PC-9 (cell line): ENCODE data around the gene RASGRF1. TPM values are rescaled to one million over a fixed set of nuclear protein-coding genes. Genes with fewer than 3 reads are reported as not detected.

Experiments used
- BruUV-seq: library from RNA; stranded (reverse); fragments of 400-500 nt; replicated peaks from 2 replicates; lab custom pipeline; 2021; lab: Mats Ljungman, UMichigan
- CTCF ChIA-PET: fragments of 300-600 bp; sonication (Branson Sonifier 250); formaldehyde crosslinking; loops from one replicate; lab custom pipeline; 2022; ENCODE audit warnings: antibody characterized with exemption; lab: Charles Lee
- POLR2A ChIA-PET: fragments of 300-600 bp; sonication (Branson Sonifier 250); formaldehyde crosslinking; loops from one replicate; lab custom pipeline; 2022; ENCODE audit warnings: antibody characterized with exemption; ENCODE audit not compliant: unreplicated experiment; lab: Charles Lee
- DNase-seq, 2 experiments: peaks; one replicate each; pipeline versions ENCODE4 v3.0.0 to v3.0.0-alpha.2; 2015 to 2022; ENCODE audit warnings: mixed read lengths in 1 of 2
- H2AFZ ChIP-seq: fragments of 200-600 bp; sonication (generic); 2 replicates; pipeline ENCODE4 v1.8.1; 2017; ENCODE audit warnings: antibody characterized with exemption
- H3F3A ChIP-seq: fragments of 200-600 bp; sonication (generic); 2 replicates; pipeline ENCODE4 v1.8.1; 2017; ENCODE audit warnings: antibody characterized with exemption, mild to moderate bottlenecking, low read depth; ENCODE audit not compliant: insufficient read depth
- H3K27ac ChIP-seq: fragments of 200-600 bp; sonication (generic); 2 replicates; pipeline ENCODE4 v1.6.1; 2016; ENCODE audit warnings: mixed run types
- H3K27me3 ChIP-seq: fragments of 200-600 bp; sonication (generic); 2 replicates; pipeline ENCODE4 v1.6.1; 2016; ENCODE audit warnings: low read depth, mixed run types; ENCODE audit not compliant: insufficient read depth
- H3K36me3 ChIP-seq: fragments of 200-600 bp; sonication (generic); 2 replicates; pipeline ENCODE4 v1.6.1; 2016; ENCODE audit warnings: low read depth, mixed run types
- H3K4me1 ChIP-seq: fragments of 200-600 bp; sonication (generic); replicated peaks from 2 replicates; pipeline ENCODE4 v1.6.1; 2016; ENCODE audit warnings: mixed run types; ENCODE audit not compliant: insufficient read depth
- H3K4me2 ChIP-seq: fragments of 200-600 bp; sonication (generic); 2 replicates; pipeline ENCODE4 v1.6.1; 2017; ENCODE audit warnings: mixed run types
- H3K4me3 ChIP-seq: fragments of 200-600 bp; sonication (generic); 2 replicates; pipeline ENCODE4 v1.6.1; 2016; ENCODE audit warnings: mixed run types
- H3K79me2 ChIP-seq: fragments of 200-600 bp; sonication (generic); 2 replicates; pipeline ENCODE4 v1.6.1; 2017; ENCODE audit warnings: low read depth, mixed run types
- H3K9me2 ChIP-seq: fragments of 200-600 bp; sonication (generic); 2 replicates; pipeline ENCODE4 v1.8.1; 2017; ENCODE audit warnings: mild to moderate bottlenecking; ENCODE audit not compliant: insufficient read depth
- H3K9me3 ChIP-seq: fragments of 200-600 bp; sonication (generic); 2 replicates; pipeline ENCODE4 v1.8.1; 2016; ENCODE audit warnings: low read depth; ENCODE audit not compliant: insufficient read depth
- H4K20me1 ChIP-seq: fragments of 200-600 bp; sonication (generic); 2 replicates; pipeline ENCODE4 v1.8.1; 2017; ENCODE audit not compliant: insufficient read depth
- CTCF ChIP-seq: fragments of 200-600 bp; sonication (generic); conservative IDR thresholded peaks from 2 replicates; pipeline ENCODE4 v1.6.1; 2017; ENCODE audit warnings: mixed run types, antibody characterized with exemption, mild to moderate bottlenecking, moderate library complexity
- EZH2 ChIP-seq: fragments of 200-600 bp; sonication (generic); IDR thresholded peaks from 2 replicates; pipeline ENCODE4 v1.8.0; 2017; ENCODE audit warnings: antibody characterized with exemption, low read depth
- intact Hi-C: fragments of 100-400 bp; cut with micrococcal nuclease; formaldehyde crosslinking; loops from one replicate; pipeline ENCODE4 v1.10.0; 2022; ENCODE audit not compliant: unreplicated experiment
- total RNA-seq: library from RNA; stranded (reverse); gene quantifications from 2 replicates; pipeline ENCODE4 v1.2.3, GENCODE V29; 2021

RASGRF1 gene
- total RNA-seq, 1 experiment from 2014 or later = 6.0 TPM

DNA sequence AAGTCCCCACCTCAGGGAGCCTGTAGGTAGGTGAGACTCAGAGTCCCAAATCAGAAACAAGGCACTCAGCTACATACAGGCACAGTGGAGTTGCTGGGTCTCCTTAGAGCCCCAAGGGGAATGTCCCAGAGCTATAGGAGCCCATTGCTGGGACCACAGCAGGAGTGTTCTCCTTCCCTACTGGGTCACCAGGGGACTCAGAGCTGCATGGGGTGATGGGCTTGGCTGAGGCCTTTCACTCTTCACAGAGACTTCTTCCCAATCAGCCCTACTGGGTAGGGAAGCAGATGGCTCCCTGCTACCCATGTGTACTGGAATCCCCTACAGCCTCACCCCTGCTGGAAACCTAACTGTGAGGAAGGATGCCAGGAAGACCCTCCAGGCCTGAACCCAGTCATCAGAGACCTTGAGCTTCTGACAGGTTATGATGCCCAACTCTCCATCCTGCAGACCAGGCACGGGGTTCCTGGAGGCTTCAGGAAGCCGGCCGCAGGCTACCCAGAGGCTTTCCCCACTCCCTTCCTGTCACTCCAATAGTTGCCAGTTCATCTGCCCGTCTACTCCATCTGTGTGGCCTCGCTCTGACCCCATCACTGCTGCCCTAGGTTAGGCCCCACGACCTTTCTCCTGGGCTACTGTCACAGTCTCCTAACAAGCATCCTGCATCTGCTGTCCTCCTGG lies 24.0 kb downstream of the RASGRF1 start:
- TF ChIP-seq EZH2 = no peak
- TF ChIP-seq CTCF = no peak
- Histone ChIP-seq H3K27me3 (no peaks in the 10 kb centered on the region), H3K36me3 (no peaks in the 10 kb centered on the region), H3K4me2 (no peak overlapping the region), H3K9me3 (no peaks in the 10 kb centered on the region), H2AFZ (no peak overlapping the region), H3K4me1 (no peaks in the 10 kb centered on the region), H3K79me2 (no peaks in the 10 kb centered on the region), H3F3A (no peaks in the 10 kb centered on the region), H4K20me1 (no peaks in the 10 kb centered on the region), H3K27ac (no peak overlapping the region), H3K4me3 (no peak overlapping the region), H3K9me2 (no peaks in the 10 kb centered on the region)
- CTCF ChIA-PET = interaction anchor here (0.6 kb wide), 2 partner anchors 43 to 59 kb away, joined by 3 to 5 read pairs; no protein-coding TSS in a partner anchor
- intact Hi-C loops = no loop called here
- POLR2A ChIA-PET = no interaction called here
- BruUV-seq = no TSS peak
- DNase-seq = no peak

DNA sequence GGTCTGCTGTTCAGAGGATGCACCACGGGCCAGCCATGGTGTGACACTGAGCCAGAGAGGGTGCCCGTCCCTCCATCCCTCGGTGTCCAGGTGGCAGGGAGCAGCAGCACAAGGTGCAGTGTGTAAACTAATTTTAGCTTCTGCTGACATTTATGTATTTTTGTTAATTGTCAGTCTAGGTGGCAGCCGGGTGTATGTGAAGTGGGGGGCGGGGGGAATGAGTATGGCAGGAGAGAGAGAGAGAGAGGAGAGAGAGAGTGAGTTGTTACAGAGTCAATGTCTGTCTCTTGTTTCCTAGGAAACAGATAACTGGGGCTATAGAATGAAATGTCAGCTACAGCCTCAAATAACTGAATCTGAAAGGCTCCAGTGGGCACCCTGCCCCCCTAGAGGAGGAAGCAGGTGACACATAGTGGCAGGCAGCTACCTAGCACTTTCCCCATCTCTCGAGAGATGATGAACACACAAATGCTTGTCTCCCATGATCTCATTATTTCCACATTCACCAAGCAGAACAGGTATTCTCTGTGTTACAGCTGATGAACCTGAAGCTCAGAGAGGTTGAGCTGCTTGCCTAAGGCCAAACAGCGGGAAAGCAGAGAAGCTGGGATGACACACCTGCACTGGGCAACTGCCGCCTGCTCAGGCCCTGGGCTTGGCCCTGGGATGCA lies 24.7 kb downstream of the RASGRF1 start:
- Histone ChIP-seq H3K27me3 (no peaks in the 10 kb centered on the region), H3K36me3 (no peaks in the 10 kb centered on the region), H3K27ac (no peak overlapping the region), H3K9me2 (no peaks in the 10 kb centered on the region), H2AFZ (no peak overlapping the region), H3F3A (no peaks in the 10 kb centered on the region), H3K4me3 (no peak overlapping the region), H3K4me2 (no peak overlapping the region), H4K20me1 (no peaks in the 10 kb centered on the region), H3K79me2 (no peaks in the 10 kb centered on the region), H3K9me3 (no peaks in the 10 kb centered on the region), H3K4me1 (no peaks in the 10 kb centered on the region)
- DNase-seq = no peak
- CTCF ChIA-PET = no interaction called here
- TF ChIP-seq EZH2 (no peak), CTCF (no peak)
- no TSS peak for BruUV-seq
- POLR2A ChIA-PET = no interaction called here
- intact Hi-C loops = no loop called here

GRCh38 chr15:79065361-79065705 lies 25.2 kb downstream of the RASGRF1 start:
- Histone ChIP-seq H3K4me1 (no peaks in the 10 kb centered on the region), H3K27me3 (no peaks in the 10 kb centered on the region), H3K4me3 (no peak overlapping the region), H2AFZ (no peak overlapping the region), H3K4me2 (no peak overlapping the region), H4K20me1 (no peaks in the 10 kb centered on the region), H3K9me3 (no peaks in the 10 kb centered on the region), H3F3A (no peaks in the 10 kb centered on the region), H3K36me3 (no peaks in the 10 kb centered on the region), H3K9me2 (no peaks in the 10 kb centered on the region), H3K79me2 (no peaks in the 10 kb centered on the region), H3K27ac (no peak overlapping the region)
- intact Hi-C loops = no loop called here
- DNase-seq = no peak
- no peak for TF ChIP-seq EZH2
- no peak for TF ChIP-seq CTCF
- POLR2A ChIA-PET = no interaction called here
- no TSS peak for BruUV-seq
- CTCF ChIA-PET = no interaction called here
